Keratinocyte (primary cell): ENCODE results near the gene RPUSD4. TPM values are rescaled to one million over a fixed set of nuclear protein-coding genes. Genes with fewer than 3 reads are reported as not detected.

Source experiments
- DNase-seq: peaks from one replicate; pipeline ENCODE4 v3.0.0-alpha.2; 2011; ENCODE audit warnings: low read depth, missing footprints, low spot score
- FAIRE-seq: peaks from 2 replicates; lab custom pipeline; 2011; peaks lifted over from hg19 to GRCh38; lab: Jason Lieb, UNC
- H2AFZ ChIP-seq: 2 replicates; pipeline ENCODE4 v1.6.0; 2012; ENCODE audit warnings: low read length, control low read depth, inconsistent platforms; ENCODE audit not compliant: control insufficient read depth
- H3K27ac ChIP-seq: 2 replicates; pipeline ENCODE4 v1.5.1; 2011; ENCODE audit warnings: low read length; ENCODE audit not compliant: control insufficient read depth, insufficient read depth
- H3K27me3 ChIP-seq: 3 replicates; pipeline ENCODE4 v1.6.0; 2011; ENCODE audit warnings: low read length; ENCODE audit not compliant: control insufficient read depth, insufficient read depth; ENCODE audit errors: extremely low read depth
- H3K36me3 ChIP-seq, 2 experiments: 2 replicates in 1 of 2; 3 replicates in 1 of 2; pipeline ENCODE4 v1.5.1; 2011; ENCODE audit warnings: low read length in 2 of 2, mild to moderate bottlenecking in 1 of 2; ENCODE audit not compliant: control insufficient read depth in 2 of 2, insufficient read depth in 2 of 2; ENCODE audit errors: extremely low read depth in 1 of 2
- H3K4me1 ChIP-seq: 3 replicates; pipeline ENCODE4 v1.5.1; 2011; ENCODE audit warnings: low read length; ENCODE audit not compliant: control insufficient read depth, insufficient read depth; ENCODE audit errors: extremely low read depth
- H3K4me2 ChIP-seq: 3 replicates; pipeline ENCODE4 v1.6.0; 2011; ENCODE audit warnings: low read depth, low read length; ENCODE audit not compliant: control insufficient read depth, insufficient read depth; ENCODE audit errors: extremely low read depth
- H3K4me3 ChIP-seq, 3 experiments: fragments of 200-600 bp in 1 of 3; sonication (generic) in 1 of 3; 2 replicates in 2 of 3; 3 replicates in 1 of 3; pipeline ENCODE4 v1.5.1; 2011 to 2016; ENCODE audit warnings: low read length in 3 of 3, mild to moderate bottlenecking in 3 of 3, control low read depth in 2 of 3, inconsistent platforms in 1 of 3, low read depth in 1 of 3, mixed read lengths in 1 of 3, mixed run types in 1 of 3, moderate library complexity in 1 of 3; ENCODE audit not compliant: control insufficient read depth in 2 of 3, insufficient read depth in 2 of 3; ENCODE audit errors: extremely low read depth in 1 of 3
- H3K79me2 ChIP-seq: 2 replicates; pipeline ENCODE4 v1.6.0; 2012; ENCODE audit warnings: low read length; ENCODE audit not compliant: control insufficient read depth, insufficient read depth
- H3K9ac ChIP-seq: 3 replicates; pipeline ENCODE4 v1.6.0; 2011; ENCODE audit warnings: low read length; ENCODE audit not compliant: control insufficient read depth, insufficient read depth; ENCODE audit errors: extremely low read depth
- H3K9me1 ChIP-seq: 3 replicates; pipeline ENCODE4 v1.6.0; 2011; ENCODE audit warnings: low read length; ENCODE audit not compliant: control insufficient read depth, insufficient read depth; ENCODE audit errors: extremely low read depth
- H3K9me3 ChIP-seq: 2 replicates; pipeline ENCODE4 v1.5.1; 2012; ENCODE audit warnings: low read depth, low read length; ENCODE audit not compliant: control insufficient read depth
- H4K20me1 ChIP-seq: 3 replicates; pipeline ENCODE4 v1.6.0; 2011; ENCODE audit warnings: low read length; ENCODE audit not compliant: control insufficient read depth, insufficient read depth; ENCODE audit errors: extremely low read depth
- CTCF ChIP-seq, 3 experiments: IDR thresholded peaks in 1 of 3; conservative IDR thresholded peaks in 1 of 3; optimal IDR thresholded peaks in 1 of 3; 2 replicates in 2 of 3; 3 replicates in 1 of 3; pipeline versions ENCODE3 to v1.5.1; 2011; ENCODE audit warnings: low read length in 3 of 3, mild to moderate bottlenecking in 3 of 3, moderate library complexity in 2 of 3, control low read depth in 1 of 3, inconsistent platforms in 1 of 3; ENCODE audit not compliant: insufficient read depth in 2 of 3; ENCODE audit errors: extremely low read depth in 1 of 3
- EZH2 ChIP-seq: IDR thresholded peaks from one replicate; pipeline ENCODE4 v1.6.1; 2012; ENCODE audit warnings: inconsistent platforms, mild to moderate bottlenecking, low read length, moderate library complexity
- dilution Hi-C: fragments of 300-500 bp; cut with MboI; formaldehyde crosslinking; loops from one replicate; pipeline ENCODE4 v1.7.0; 2020; ENCODE audit warnings: low sequenced_read_pairs; ENCODE audit not compliant: extremely low pct_ligation_motif_present
- polyA plus RNA-seq, 5 experiments: library from polyadenylated mRNA; depleted of rRNA in 3 of 5; stranded (reverse) in 3 of 5; stranded (forward) in 1 of 5; unstranded in 1 of 5; fragments of >200 nt; gene quantifications; 1 replicate in 1 of 5; 2 replicates in 3 of 5; 3 replicates in 1 of 5; pipeline versions ENCODE4 v1.2.1 to v1.2.3, GENCODE V29; 2011 to 2012; ENCODE audit warnings: missing spikeins in 2 of 5, low read depth in 1 of 5, low replicate concordance in 1 of 5

Gene RPUSD4
- polyA plus RNA-seq, 1 donor (not counting 4 experiments of a cell fraction or from before 2014, with no cell fraction given) = 23.8 TPM

DNA sequence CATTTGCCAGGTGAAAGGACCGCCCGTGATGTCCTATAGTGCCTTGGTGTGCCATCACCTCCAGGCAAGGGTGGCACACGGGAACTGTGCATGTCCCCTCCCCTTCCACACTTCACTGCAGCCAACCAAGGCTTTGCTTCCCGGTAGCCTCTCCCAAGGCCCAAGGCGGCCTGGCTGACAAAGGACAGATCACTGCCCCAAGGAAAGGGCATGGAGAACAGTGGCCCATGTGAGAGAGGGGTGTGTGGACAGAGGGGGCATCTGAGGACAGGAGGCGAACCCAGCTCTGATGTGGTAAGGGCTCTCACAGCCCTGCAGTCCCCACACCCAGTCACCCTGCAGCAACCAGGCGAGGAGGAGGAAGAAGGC lies 50.4 kb downstream of the RPUSD4 start:
- Histone ChIP-seq H3K4me2 (no peak overlapping the region), H4K20me1 (no peaks in the 10 kb centered on the region), H3K9me1 (no peaks in the 10 kb centered on the region), H3K4me1 (peaks cover 7% of the 10 kb centered on the region), H3K36me3 (no peaks in the 10 kb centered on the region), H3K9ac (no peak overlapping the region), H3K9me3 (no peaks in the 10 kb centered on the region), H2AFZ (no peak overlapping the region), H3K27ac (no peak overlapping the region), H3K27me3 (no peaks in the 10 kb centered on the region), H3K79me2 (no peaks in the 10 kb centered on the region), H3K4me3 (no peak overlapping the region)
- FAIRE-seq (no peak), DNase-seq (no peak)
- no peak for TF ChIP-seq CTCF (optimal IDR thresholded peaks at IDR 0.05 in 1 of 3, IDR thresholded peaks at IDR 0.05 in 1 of 3, conservative IDR thresholded peaks at IDR 0.05 in 1 of 3; ENCODE audit: extremely low read depth in 1 of 3, insufficient read depth in 2 of 3, low read length in 3 of 3)
- no peak for TF ChIP-seq EZH2
- dilution Hi-C loops = no loop called here

- FAIRE-seq = no peak
- H3K27me3 ChIP-seq = no peaks in the 10 kb centered on the region
- H4K20me1 ChIP-seq = no peaks in the 10 kb centered on the region
- no peak overlapping the region for H2AFZ ChIP-seq
- H3K4me1 ChIP-seq = peaks cover 7% of the 10 kb centered on the region
- no peaks in the 10 kb centered on the region for H3K79me2 ChIP-seq
- TF ChIP-seq EZH2 = no peak
- no peak for TF ChIP-seq CTCF (optimal IDR thresholded peaks at IDR 0.05 in 1 of 3, IDR thresholded peaks at IDR 0.05 in 1 of 3, conservative IDR thresholded peaks at IDR 0.05 in 1 of 3; ENCODE audit: extremely low read depth in 1 of 3, insufficient read depth in 2 of 3, low read length in 3 of 3)
- H3K36me3 ChIP-seq = no peaks in the 10 kb centered on the region
- H3K9me3 ChIP-seq = no peaks in the 10 kb centered on the region
- no peak overlapping the region for H3K4me3 ChIP-seq
- no peak overlapping the region for H3K9ac ChIP-seq
- no peak overlapping the region for H3K4me2 ChIP-seq
- no peaks in the 10 kb centered on the region for H3K9me1 ChIP-seq
- dilution Hi-C loops = no loop called here
- DNase-seq = no peak
- H3K27ac ChIP-seq = no peak overlapping the region
Measured at GRCh38 chr11:126160345-126161022, 51.0 kb downstream of the RPUSD4 start.
